GM20000 (cell line): ENCODE data around the gene LRRC4C.

Experiments used
- DNase-seq: peaks from one replicate; pipeline ENCODE4 v3.0.0; 2012; ENCODE audit warnings: low spot score
- TF ChIP-seq, protein P1 (sequence below): IDR thresholded peaks from 2 replicates; pipeline ENCODE4 v1.5.1; 2012; ENCODE audit warnings: mild to moderate bottlenecking, control low read depth; ENCODE audit errors: extremely low read depth, missing control alignments

LRRC4C gene

DNA sequence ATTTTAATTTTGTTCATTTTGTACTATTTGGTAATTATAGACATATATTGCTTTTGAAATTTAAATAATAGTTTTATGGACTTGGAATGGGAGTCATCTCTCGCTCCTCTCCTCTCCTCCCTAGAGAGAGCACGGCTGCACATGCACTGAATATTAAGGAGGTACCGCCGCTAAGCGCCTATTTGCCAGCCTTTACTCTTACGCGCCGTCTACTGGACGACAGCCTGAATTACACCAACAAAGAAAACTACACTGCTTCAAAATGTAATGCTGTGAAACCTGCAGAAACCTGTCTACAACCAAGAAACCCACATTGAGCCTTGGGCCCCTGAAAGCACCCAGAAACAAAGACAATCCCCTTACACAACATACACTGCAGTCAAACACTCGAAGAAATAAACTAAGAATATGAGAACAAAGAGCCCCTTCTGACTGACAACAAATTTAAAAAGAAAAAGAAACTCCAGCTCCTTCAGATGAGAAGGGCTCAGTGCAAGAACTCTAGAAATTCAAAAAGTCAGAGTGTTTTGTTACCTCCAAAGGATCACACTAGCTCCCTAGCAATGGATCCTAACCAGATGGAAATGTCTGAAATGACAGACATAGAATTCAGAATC lies 737.2 kb downstream of the LRRC4C start:
- DNase-seq, result peak; percentile 5
- TF ChIP-seq, protein P1, sequence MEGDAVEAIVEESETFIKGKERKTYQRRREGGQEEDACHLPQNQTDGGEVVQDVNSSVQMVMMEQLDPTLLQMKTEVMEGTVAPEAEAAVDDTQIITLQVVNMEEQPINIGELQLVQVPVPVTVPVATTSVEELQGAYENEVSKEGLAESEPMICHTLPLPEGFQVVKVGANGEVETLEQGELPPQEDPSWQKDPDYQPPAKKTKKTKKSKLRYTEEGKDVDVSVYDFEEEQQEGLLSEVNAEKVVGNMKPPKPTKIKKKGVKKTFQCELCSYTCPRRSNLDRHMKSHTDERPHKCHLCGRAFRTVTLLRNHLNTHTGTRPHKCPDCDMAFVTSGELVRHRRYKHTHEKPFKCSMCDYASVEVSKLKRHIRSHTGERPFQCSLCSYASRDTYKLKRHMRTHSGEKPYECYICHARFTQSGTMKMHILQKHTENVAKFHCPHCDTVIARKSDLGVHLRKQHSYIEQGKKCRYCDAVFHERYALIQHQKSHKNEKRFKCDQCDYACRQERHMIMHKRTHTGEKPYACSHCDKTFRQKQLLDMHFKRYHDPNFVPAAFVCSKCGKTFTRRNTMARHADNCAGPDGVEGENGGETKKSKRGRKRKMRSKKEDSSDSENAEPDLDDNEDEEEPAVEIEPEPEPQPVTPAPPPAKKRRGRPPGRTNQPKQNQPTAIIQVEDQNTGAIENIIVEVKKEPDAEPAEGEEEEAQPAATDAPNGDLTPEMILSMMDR, result peak; percentile 69

DNA sequence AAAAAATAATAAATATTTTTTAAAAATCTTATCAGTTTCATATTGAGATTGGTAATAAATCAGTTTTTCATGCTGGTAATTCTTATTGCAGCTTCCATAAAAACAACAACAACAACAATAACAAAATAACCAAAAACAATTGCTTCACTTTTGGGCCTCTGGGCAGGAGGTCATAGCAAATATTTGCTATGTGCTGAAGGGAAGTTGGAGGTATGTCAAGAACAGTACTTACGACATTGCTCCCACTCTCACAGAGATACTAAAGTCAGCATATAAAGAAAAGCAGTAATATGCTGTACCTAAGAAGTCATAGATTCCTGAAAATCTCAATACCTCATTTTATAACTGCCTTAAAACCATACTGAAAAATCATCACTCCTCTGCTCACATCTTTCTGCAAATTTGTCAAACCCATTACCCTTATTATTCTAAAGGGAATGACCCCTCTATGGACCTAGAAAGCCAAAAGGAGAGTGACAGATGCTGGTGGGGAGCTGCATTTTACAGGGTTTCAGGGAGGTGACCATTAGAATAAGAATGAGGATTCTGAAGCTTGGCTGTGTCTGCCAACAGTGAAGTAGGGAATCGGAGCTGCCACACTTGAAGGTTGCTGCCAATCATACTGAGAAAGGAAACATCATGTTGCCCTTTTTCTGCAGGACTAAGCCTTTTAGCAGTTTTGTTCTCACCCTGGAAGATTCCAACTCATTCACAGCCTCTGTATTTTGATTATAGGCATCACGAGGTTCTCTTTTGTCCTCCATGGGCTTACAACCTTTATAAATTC lies 742.9 kb downstream of the LRRC4C start:
- TF ChIP-seq, protein P1, result no peak
- DNase-seq, result no peak

DNA sequence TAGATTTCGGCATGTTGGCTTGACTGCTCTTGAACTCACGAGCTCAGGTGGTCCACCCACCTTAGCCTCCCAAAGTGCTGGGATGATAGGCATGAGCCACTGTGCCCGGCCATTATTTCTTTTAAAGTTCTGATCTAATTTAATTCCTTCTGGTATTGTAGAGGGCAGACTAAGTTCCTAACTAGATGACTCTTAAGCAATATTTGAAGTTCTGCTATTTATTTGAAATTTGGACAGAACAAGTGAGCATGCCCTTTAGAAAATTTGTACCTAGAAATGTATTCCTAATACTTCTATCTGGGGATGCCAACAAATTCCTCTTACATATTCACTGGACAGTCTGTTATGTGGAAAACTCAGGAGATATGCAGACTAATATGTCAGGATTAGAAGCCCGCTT lies 746.4 kb downstream of the LRRC4C start:
- TF ChIP-seq, protein P1, result no peak
- no peak for DNase-seq

DNA sequence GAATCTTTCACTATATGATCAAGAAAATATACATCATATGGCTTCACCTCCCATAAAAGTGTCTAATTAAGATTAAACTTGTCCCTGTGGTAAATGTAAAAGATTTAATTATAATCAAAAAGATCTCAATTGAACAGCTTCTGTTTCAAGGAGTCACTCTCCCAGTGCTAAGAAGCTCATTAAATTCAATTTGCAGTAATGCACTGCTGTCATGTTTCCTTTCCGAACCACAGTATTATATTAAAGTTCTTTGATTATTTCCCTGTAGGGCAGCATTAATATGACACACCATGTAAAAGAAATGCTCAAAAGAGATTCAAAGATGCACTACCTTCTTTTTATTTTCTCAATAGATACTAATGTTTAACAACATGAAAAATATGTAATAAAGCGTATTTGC lies 758.4 kb downstream of the LRRC4C start:
- TF ChIP-seq, protein P1, result no peak
- DNase-seq, result no peak

DNA sequence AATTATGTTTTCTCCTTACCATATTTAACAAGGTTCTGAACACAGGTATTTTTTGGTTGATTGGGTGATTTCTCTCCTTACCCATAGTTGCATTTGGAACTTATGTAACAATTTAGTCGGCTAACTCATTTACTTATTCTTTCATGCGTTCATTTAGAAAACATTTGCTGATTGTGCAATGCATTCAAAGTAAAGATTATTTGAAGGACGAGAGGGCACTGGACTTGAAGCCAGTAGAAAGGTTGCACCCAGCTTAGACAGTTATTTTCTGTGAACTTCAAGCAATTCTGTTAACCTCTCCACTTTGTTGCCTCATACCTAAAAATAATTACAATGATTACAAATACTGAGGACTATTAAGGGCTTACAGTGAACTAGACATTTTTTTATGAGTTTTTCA lies 769.6 kb downstream of the LRRC4C start:
- TF ChIP-seq, protein P1, result no peak
- no peak for DNase-seq

DNA sequence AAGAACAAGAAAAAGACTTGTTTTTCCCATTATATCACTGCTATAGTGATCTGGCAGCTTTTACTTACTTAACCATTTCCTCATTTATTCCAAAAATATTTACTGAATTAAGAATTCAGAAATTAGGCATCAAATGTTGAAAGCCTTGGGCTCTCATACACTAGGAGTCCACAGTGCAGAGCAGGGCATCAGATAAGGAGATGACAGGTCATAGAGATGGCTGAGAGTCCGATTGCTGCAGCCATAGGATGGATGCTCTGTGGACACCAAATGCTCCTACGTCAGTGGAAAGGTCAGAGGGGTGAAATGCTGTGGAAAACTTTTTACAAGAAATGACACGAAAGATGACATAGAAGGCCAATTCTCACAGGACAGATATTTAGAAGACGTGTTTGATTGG lies 771.1 kb downstream of the LRRC4C start:
- no peak for DNase-seq
- TF ChIP-seq, protein P1, result no peak

DNA sequence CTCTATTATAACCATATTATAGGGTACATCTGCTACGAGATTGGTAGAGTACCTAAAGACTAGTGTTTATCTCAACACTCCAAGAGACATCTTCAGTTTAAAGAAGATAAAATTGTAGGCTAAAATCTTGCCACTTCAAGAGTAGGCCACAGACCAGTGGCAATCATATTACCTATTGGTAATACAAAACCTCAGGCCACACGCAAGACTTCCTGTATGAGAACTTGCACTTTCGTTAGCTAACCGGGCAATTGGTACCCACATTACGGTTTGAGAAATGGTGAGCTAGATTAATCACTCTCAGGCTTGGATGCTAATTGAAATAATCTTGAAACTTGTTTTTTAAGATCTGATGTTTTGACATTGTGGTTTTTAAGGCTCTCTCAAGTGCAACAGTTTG lies 772.7 kb downstream of the LRRC4C start:
- DNase-seq, result no peak
- TF ChIP-seq, protein P1, result no peak
